A549 treated with ZK216348 at 1 μM for 4 hours (cell line): ENCODE results near the gene CDC42EP4. TPM values are rescaled to one million over a fixed set of nuclear protein-coding genes. Genes with fewer than 3 reads are reported as not detected.

Experiments
- total RNA-seq: library from RNA; stranded (reverse); fragments of 200-300 nt; extraction: Qiagen RNA extraction; gene quantifications from 5 replicates; pipeline ENCODE4 v1.2.3, GENCODE V29; 2022; ENCODE audit warnings: low read depth

CDC42EP4 gene
- total RNA-seq, result 53.7 to 80.0 TPM (median 74.2 TPM) in 5 replicates

GRCh38 chr17:73311781-73312641 is at the start of gene CDC42EP4:
Gene CDC42EP4 (minus strand): TSS chr17:73312001. CDS start chr17:73286500, 25,501 bp downstream.

GRCh38 chr17:73261617-73261951 is 50.2 kb downstream of the CDC42EP4 start, which contains the start of gene CPSF4L:
Gene CPSF4L (minus strand): TSS chr17:73261880. CDS start chr17:73261818, 62 bp downstream.

Other genes starting within 250 kb of the CDC42EP4 start
- 13.9 to 17.3 TPM (median 15.0 TPM) in 5 replicates for gene SLC39A11, start 219.3 kb downstream of the CDC42EP4 start, total RNA-seq
- gene SSTR2, start 147.0 kb downstream of the CDC42EP4 start, total RNA-seq, result 0.06 to 0.09 TPM (median 0.06 TPM) in 5 replicates
- 17.5 to 23.3 TPM (median 21.5 TPM) in 5 replicates for gene COG1, start 118.9 kb downstream of the CDC42EP4 start, total RNA-seq
- not detected in 5 replicates for gene CPSF4L, start 50.1 kb downstream of the CDC42EP4 start, total RNA-seq